Renal cortex interstitium (tissue), 11 donors: ENCODE measurements around the gene CD47. TPM values are rescaled to one million over a fixed set of nuclear protein-coding genes. Genes with fewer than 3 reads are reported as not detected.

Source experiments
- DNase-seq, 11 donors: peaks; one replicate each; pipeline ENCODE4 v3.0.0-alpha.2; 2013; ENCODE audit warnings: low read depth in 9 of 11, low spot score in 4 of 11; ENCODE audit errors: extremely low read depth in 1 of 11
- polyA plus RNA-seq, 3 donors: library from polyadenylated mRNA; unstranded; fragments of 120-200 nt; gene quantifications; one replicate each; pipeline ENCODE4 v1.2.1, GENCODE V29; 2013; ENCODE audit not compliant: insufficient read length in 3 of 3

CD47 gene
- polyA plus RNA-seq, 3 donors, result 46.3 to 76.7 (median 60.9) TPM

DNA sequence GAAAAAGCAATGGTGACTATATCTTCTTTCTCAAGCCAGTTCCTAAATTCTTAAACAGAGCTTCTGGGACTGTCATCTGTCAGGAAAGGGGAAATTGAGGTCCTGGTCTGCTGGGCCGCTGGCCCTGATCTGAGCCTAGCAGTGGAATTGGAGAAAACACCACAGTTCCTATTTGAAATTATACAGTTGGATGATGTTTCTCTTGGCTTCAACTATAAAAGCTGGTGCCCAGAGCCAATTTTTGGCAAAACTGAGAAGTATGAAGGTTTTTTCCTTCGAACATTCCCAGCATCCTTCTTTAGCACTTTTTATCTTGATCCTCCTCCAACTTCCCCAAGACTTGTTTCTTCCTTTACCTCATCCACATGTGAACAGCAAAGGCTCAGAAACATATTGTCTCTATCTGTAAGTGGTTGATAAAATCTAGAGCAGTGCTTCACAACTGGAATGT, 83.9 kb downstream of the CD47 start:
- no peak for DNase-seq

DNA sequence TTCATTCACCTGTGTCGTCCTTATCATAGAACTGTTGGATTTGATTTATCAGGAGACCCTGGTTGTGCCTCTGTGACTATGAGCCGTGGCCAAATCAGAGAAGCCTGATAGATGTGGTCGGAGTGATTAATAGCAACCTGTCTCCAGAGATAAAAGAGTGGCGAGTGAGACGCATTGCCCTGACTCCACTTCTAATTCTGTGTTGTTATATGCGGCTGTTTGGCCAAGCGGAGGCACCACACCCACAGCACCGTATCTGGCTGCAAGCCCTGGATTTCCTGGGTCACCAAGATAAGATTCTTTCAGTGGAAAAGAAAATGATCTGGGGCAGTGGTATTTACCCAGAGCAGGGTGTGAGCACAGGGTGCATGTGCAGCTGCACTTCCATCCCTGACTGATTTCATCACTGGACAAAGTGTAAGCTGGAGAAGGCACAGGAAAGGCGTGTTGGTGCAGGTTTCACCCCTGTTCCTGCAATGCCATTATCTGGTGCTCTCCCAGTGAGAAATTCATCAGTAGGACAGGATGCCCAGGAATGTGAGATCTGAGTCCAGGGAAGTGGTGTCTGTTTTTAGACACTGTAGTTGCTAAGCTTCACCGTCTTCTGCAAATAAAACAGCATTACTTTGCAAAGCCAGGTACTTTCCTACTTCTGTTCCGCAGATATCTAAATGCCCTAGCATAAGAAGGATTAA, 84.6 kb downstream of the CD47 start:
- DNase-seq, result no peak

DNA sequence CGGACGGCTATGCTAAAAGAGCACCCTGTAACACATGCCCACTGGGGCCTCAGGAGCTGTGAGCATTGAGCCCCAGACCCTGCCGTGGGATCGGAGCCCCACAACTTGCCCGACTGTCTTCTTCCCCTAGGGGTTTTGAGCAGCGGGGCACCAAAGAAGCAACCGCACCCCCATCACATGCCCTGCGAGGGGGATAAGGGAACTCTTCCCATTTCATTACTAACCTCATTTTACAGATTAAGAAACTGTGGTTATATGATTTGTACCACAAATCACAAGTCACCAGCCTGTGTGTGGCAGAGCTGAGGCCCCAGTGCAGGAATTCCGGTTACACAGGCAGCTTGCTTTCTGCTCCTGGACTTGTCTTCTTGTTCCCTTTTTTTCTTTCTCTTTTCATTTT, 86.2 kb downstream of the CD47 start:
- no peak for DNase-seq

DNA sequence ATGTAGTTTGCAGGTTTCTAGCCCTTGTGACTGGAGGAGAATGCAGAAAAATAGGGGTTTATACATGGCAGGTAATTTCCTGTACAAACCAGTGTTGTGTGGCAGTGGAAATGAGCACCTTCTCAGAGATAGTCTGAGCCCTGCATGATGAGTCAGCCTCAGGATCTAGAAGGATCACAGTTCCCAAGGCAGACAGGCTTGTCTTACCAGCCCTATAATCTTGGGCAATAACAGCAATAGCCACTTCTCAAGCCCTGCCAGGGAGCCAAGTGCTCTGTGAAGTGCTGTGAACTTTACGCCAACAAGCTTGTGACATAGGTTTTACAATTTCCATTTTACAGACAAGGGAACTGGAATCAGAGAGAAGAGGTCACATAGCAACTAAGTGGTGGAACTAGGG, 89.4 kb downstream of the CD47 start:
- DNase-seq, result no peak

DNA sequence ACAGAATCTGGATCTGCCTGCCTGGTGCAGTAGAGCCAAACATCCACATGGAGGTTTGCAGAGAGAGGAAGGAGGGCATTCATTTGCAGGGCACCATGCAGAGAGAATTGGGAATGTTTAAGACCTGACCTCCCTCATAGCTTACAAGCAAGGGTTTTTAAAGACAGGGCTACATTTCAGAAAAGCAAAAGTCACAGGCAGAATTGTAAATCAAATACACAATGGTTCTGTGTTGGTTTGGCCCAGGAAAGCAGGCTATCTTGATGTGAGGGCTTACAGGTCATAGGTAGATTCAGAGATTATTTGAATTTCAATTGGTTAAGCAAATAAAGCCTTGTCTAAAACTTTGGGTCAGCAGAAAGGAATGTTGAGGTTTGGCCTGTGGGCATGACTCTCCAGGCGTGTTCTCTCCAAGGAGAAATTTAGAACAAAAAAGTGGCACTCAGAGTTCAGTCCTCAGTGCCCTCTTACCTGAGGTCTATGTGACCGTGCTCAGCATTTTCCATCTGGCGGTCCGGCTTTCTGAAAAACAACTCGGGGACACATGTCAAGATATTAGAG, 91.5 kb downstream of the CD47 start:
- DNase-seq, result no peak

DNA sequence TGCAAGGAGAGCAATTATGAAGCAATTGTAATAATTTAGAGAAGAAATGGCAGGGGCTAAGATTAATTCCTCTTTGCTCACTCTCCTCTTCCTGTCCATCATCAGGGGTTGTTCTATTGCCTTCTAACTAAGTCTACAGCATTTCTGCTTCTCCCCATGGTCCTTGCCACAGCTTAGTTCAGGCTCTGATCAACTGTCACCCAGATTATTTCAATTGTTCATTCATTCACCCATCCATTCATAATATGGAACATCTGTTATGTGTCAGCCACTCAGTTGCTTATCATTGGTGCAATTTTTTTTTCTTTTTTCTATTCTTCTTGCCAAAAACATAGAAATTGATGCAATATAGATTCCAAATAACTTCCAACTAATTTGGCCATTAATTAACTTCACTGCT, 93.2 kb downstream of the CD47 start:
- DNase-seq, result no peak

DNA sequence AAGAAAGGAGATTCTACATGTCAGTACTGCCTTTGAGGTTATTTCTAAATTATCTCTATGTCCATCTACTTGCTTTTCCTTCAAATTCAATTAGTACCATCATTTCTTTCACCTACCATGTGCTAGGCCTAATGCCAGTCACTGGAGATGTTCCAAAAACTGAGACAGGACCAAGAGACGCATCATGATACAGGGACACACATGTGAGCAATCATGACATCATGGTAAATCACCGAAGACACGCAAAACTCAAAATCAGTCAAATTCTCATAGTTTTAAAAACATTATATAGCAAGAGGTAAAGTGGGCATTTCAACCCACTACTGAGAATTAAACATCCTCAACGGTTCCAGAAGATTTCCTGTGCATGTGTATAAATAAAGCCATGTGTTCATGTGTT, 95.0 kb downstream of the CD47 start:
- DNase-seq, result no peak

DNA sequence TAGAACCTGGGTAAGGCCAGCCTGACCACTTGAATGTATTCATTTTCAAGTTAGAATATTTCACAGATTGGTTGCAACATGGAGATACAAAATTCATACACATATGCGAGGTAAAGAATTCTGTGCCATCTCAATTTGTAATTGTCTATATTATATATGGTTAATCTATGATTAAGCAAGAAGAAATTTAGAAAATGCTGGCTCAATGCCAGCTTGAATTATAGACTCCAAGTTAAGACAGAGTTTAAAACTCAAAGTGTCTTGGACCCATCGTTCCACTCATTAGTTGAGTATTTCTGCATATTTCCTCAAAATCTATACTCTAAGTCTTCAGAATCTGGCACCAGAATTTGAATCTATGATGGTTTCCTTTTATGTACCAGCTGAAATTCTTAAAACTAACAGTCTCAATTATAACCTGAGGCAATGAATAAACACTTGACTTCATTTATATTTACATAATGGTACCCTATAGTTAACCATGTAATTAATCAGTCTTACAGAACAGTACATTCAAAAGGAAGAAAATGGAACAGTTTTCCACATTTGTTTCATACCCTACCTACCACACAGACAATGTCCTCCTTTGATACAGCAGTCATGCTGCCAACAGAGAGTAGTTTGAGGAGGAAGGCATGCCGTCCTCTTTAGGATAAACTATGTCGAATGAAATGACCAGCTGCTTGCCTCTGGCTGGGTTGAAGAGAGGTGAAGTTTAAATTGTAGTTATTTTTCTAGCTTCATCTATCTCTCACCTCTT, 95.7 kb downstream of the CD47 start:
- no peak for DNase-seq

DNA sequence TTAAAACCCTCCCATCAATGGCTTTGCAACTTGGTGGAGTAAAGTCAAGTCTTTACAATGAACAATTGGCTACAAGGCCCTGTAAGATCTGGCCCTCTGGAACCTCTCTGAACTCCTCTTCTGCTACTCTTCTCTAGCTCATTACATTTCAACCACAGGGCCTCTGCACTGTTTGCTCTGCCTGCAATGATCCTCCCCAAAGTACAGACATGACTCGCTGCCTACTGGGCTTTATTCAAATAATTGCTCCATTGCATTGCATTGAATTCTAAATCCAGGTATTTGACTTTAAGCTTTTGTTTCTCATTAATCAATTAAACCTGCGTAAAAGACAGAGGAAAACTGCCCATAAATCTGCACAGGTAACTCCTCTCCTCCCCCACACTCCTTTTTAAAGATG, 96.7 kb downstream of the CD47 start:
- no peak for DNase-seq

DNA sequence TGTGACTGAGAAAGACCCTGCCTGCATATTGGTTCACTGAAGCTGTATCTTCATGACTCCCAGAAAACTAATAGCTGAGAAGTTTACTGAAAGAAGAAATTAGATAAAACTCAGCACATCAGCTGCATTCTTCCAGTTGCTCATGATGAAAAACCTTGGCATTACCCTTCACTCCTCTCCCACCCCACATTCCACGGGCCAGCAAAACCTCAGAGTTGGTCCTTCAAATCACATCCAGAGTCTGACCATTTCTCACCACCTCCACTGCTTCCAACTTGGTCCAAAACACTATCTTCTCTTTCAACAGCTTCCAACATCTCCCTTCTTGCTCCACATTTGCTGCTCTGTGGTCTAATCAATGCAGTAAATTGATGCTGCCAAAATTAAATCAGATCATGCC, 97.1 kb downstream of the CD47 start:
- DNase-seq, result no peak

Other genes starting within 250 kb of the CD47 start
- 100 to 1,000 TPM in 1 of 3 donors, 10 to 100 TPM in 2; 85.6 to 101 (median 97.5) TPM for gene IFT57, start 131.4 kb upstream of the CD47 start, polyA plus RNA-seq
- 10 to 100 TPM; 16.7 to 26.6 (median 21.9) TPM for gene HHLA2, start 205.5 kb upstream of the CD47 start, polyA plus RNA-seq